ENCODE measurements around the gene CDC42EP3.

The CDC42EP3 gene

DNA sequence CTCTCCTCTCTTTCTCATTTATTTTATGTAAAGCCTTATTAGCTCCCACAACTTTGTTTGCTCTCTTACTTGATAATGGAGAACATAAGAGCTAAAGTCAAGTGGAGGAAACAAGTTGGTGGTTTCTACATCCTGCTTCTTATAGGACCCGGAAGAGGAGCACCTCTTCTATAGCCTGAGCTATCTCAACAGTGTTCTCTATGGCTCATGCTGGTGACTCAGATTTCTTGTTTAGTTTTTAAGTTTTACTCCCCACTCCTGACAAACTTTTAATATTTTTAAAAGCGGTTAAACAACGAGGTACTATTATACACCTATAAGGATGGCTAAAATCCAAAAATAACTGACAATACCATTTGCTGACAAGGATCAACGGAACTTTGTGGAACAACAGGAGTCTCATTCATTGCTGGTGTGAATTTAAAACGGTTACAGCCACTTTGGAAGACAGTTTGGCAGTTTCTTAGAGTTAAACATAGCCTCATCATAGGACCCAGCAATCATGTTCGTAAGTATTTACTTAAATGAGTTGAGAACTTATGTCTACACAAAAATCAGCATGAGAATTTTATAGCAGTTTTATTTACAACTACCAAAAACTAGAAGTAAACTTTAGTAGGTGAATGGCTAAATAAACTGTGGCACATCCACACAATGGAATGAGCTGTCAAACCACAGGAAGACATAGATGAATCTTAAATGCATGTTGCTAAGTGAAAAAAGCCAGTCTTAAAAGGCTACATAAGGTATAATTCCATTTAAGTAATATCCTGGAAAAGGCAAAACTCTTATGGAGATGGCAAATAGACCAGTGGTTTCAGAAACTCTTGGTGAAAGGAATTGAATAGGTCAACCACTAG lies 12.7 kb upstream of the CDC42EP3 start:
- peak; percentile 41 for DNase-seq (ENCODE audit: low read depth)

DNA sequence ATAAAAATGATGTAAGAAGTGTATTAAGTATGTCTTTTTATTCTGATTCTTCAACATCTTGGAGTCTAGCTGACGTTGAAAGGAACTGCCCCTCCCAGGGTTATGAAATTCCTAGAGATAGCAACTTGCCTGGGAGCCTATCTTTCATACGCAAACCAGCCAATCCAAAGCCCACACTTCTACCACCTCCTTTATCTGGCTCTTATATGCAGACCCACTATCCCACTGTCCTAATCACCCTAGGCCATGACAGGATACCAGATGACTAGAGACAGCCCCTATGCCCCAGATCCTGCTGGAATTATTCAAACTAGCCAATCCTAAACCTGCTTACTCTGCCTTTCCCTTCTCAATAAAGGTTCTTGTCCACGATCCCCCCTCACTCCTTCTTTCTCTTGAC lies 11.8 kb upstream of the CDC42EP3 start:
- DNase-seq (ENCODE audit: low read depth) = no peak

DNA sequence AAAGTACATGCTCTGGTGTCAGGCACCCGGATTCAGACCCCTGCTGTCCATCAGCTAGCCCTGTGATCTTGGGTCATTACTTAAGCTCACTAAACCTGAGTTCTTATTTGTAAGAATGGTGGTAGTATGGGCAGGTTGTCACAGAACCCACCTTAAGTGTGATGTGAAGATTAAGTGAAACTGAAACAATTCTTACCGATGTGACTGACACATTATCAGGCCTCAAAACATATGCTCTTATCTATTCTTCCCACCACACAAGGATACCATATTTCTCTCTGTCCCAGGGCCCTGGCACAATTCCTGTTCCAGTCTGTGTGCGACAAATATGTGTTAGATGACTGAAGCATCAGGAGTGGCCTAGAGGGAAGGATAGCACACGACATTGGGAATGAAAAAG lies 11.0 kb upstream of the CDC42EP3 start:
- DNase-seq (ENCODE audit: low read depth) = no peak

DNA sequence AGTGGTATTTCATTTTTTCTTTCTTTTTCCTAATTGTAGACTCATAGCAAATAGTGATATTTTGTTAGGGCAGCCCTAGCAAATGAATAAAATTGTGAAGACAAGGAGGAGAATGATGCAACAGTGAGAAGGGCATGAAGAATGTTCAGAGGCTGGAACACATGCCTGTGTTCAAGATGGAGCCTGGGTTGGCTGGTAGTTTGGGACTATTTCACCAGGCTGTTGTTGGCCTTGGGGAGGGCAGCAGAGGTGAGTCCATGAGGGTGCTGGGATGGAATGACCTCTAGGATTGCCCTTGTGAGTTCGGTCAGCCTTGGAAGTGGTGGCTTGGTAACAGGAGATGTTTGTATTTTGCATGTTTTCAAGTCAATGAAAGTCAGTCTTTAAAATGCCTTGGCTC lies 10.1 kb upstream of the CDC42EP3 start:
- no peak for DNase-seq (ENCODE audit: low read depth)

DNA sequence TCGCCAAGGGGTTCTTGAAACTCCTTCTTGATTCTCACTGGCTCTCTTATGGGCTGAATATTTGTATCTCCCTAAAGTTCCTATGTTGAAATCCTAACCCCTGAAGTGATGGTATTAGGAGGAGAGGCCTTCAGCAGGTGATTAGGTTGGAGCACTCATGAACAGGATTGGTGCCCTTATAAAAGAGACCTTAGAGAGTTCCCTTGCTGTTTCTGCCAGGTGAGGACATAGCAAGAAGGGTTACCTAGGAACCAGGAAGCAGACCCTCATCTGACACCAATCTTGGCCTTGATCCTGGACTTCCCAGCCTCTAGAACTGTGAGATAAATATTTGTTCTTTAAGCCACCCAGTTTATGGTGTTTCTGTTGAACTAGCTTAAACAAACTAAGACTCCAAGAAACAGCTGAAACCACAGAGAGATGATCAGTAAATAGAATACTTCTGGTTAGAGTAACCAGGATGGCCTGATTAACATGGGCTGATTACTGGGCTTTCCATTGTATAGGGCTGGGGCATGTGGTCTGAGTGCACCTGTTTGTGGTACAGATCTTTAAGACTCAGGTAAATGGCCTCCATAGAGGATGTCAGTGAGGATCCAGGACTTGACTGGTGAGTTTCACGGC lies 7.7 kb upstream of the CDC42EP3 start:
- no peak for DNase-seq (ENCODE audit: low read depth)

DNA sequence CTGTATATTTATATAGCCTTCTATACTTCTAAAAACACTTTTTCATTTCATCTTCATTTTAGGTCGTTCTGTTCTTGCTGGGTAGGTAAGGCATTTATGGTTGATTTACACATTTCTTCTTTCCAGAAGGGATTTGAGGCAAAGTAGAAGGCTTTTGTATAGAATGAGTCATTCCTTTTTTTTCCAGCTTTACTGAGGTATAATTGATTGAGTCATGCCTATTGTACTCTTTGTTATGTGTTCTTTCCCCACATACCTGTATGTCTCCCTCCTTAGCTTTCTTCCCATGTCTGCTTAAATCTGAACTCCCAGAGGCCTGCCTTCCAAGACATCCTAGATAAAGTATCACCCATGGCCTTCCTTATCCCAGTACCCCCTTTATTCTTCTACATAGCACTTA lies 4.8 kb upstream of the CDC42EP3 start:
- DNase-seq (ENCODE audit: low read depth) = peak; percentile 64

DNA sequence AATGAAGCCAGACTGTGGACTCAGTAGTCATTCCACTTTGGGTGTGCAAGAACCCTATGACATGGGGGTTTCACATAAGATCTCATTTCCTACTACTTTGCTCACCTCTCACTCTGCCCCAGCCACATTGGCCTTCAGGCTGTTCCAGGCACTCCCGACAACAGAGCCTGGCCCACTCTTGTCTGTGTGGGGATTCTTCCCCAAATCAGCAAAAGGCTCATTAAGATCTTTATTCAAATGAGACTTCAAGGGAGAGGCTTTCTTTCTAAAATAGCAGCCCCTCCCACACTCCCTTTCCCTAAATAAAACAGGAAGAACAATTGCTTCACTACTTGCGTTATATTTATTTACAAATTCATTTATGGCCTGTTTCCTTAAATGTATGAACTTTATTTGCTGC lies 3.5 kb upstream of the CDC42EP3 start:
- DNase-seq (ENCODE audit: low read depth) = no peak

DNA sequence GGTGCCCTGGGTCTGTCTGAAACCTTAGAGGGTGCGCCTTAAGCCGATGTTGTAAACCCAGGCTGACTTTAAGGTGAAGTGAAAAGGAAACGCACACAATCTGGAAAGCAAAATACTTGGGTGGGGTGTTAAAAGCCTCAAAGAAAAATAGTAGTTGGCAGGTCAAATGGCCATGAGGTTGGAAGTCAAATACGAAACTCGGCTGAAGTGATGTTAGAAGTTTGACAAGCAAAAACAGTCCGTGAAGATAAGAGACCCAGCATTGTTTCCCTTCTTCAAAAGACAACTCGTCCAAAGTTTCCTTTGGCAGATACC lies 1.4 kb upstream of the CDC42EP3 start:
- DNase-seq (ENCODE audit: low read depth) = no peak

DNA sequence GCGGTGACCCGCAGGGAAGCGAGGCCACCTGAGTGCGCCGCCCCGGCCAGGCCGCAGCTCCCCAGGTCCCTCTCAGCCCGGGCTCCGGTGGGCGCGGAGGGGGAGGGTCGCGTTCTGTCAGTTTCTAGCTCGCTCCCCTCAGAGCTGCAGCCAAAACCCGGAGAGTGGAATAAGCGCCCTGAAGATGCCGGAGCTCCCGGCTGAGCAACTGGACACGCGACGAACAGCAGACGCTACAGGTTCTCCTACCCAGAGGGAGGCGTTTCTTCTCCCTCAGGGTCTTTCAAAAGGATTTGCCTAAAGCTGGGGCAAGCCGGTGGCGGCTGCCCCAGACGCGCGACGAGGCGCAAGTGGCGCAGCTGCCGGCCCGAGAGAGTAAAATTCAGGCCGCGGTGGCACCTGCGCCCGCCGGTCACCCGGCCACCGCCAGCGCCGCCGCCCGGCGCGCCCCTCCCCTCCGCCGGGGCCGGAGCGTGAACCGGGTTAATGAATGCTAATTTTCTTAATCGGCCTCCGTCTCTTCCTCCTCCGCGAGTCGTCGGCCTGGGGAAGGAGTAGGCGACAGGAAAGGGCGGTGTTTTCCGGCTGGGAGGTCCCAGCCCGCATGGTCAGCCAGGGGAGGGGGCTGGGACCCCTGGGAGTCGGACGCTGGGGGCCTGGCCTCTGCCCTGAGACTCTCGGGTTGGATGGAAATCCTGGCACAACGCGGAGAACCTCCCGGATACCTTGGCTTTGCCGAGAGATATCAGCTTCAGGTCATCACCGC lies 845 bp upstream of the CDC42EP3 start:
- DNase-seq (ENCODE audit: low read depth) = peak; percentile 94

DNA sequence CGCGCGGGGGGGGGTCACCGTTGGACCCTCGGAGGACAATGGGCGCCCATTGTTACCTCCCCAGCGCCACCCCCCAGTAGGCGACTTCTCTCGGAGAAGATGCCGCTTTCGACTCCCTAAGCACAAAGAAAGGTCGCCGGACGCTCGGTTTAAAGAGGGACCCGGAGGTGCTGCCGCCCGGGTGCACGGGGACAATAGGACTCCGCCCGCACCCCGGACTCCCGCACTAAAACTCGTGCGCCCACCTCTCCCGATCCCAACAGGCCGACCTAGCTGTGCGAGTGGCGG lies 318 bp upstream of the CDC42EP3 start:
- DNase-seq (ENCODE audit: low read depth) = no peak

DNA sequence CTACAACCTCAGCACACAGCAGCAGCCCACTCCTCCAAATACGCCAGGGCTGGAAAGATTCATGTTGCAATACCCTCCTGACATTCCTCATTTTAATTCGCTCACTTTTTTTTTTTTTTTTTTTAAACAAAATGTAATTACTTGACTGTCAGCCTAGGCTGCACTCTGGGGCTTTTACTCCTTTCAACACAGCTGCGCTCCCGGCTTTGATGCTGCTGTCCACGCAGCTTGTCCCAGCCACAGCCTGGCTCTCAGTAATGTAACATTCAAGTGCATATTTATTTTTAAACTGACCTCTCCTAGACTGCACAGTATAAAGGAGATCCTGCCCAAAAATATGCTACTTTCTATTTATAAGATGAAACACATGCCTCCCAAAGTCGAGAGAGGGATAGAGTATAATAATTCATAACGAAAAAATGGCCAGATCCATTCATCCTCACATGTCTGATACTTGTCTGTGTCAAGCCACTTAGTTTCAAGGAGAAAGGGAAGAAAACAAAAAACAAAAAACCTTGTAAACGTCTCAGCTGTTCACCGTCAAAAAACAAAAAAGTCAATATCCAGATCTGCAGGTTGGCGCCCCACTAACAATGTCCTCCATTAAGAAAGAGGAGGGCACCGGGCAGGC lies 949 bp downstream of the CDC42EP3 start:
- peak; percentile 56 for DNase-seq (ENCODE audit: low read depth)

DNA sequence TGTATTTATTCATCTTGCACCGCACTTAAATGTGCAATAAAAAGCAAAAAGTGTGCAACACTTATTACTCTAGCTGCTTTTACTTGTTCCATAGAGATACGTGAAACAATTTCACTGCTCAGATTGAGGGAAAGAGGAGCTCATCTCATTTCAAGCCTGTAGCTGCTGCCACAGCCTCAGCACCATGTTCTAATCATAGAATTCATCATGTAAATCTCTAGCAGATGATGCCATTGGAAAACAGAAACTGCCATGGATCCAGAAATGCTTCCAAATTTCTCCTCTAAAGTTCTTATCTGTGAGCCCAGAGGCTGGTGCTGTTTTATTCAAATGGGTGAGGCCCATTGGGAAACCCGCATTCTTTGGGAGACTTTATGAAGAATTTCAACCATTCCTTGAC lies 2.0 kb downstream of the CDC42EP3 start:
- no peak for DNase-seq (ENCODE audit: low read depth)

DNA sequence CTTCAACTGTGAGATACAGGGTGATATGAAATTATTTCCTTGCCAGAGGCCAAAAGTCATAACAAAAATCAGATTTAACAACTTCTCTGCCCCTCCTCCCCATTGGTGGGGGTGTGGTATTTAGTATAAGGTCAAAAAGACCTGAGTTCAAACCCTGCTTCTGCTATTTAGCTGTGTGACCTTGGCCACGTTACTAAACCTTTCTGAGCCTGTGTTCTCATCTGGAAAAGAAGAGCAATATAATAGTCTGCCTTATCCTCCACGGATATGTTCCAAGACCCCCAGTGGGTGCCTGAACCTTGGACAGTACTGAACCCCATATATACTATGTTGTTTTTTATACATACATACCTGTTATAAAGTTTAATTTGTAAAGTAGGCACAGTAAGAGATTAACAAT lies 3.7 kb downstream of the CDC42EP3 start:
- no peak for DNase-seq (ENCODE audit: low read depth)

DNA sequence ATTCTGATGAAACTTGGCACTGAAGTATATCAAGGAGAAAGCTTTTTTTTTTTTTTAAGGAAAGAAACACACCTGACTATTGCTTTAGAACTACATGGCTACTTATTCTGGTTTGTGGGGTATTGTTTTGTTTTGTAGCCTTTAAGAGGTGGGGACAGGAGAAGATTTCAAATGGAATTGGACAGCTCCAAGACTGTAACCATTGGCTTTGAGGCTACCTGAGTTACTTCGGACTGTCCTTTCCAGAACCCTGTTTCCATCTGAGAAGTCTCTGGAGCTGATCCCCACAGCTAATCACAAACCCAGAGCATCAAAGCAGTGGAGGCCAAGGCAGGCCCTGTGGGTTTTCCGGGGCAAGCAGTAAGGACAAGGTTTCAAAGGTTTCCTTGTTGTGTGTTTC lies 4.7 kb downstream of the CDC42EP3 start:
- DNase-seq (ENCODE audit: low read depth) = no peak

DNA sequence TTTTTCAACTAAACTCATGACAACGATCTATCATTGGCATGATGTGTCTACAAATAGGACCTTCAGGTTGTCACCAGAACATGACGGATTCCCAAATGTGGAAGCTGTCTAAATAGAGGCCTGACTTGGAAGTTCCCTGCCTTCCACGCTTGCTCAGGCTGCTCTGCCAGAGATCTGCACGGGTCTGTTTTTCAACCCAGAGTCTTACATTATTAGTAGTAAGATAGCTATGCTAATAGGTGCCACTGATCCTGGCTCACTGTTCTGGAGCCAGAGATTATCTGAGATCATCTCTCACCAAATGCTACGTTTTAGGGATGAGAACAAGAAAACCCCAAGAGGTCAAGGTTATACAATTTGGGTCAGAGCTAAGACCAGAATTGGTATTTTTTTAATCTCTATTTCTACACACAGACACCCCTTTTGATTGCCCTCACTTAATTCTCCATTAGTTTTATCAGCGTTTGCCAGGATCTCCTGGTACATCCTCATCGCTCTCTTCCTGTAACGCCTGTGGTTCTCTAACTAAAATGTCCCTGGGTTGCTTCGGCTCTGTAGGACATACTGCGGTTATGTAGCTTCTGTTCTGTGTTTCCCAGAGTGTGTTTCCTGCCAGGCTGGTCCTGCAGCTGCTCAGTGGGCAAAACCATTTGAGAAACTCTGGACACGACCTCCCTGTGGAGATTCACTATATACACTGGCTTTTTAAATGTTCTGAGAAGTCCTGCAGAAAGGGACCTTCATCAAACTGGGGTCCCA lies 5.7 kb downstream of the CDC42EP3 start:
- no peak for DNase-seq (ENCODE audit: low read depth)

DNA sequence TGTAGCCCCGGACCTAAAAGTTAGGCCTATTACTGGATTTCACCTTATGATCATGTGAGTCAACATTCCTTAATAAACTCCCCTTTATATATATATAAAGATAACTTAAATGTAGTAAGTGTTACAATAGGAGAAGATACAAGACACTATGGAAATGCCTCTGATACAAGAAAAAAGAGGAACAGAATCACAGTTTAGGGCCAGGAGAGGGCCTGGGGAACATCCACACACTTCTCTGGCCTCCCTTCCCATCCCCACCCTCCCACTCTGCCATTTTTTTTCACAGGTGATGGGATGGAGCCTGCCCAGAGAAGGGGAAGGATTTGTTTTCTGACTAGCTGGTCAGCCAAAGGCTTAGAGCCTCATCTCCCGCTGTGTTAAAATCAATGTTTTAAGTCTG lies 6.4 kb downstream of the CDC42EP3 start:
- no peak for DNase-seq (ENCODE audit: low read depth)

DNA sequence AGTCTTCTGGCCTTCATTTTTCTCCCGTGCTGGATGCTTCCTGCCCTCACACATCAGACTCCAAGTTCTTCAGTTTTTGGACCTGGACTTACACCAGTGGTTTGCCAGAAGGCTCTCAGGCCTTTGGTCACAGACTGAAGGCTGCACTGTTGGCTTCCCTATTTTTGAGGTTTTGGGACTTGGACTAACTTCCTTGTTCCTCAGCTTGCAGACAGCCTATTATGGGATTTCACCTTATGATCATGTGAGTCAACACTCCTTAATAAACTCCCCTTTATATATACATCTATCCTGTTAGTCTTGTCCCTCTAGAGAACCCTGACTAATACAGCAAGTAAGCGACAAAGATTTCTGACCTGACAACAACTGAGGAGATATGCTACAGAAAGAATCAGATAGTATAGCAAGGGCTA lies 7.2 kb downstream of the CDC42EP3 start:
- DNase-seq (ENCODE audit: low read depth) = no peak

DNA sequence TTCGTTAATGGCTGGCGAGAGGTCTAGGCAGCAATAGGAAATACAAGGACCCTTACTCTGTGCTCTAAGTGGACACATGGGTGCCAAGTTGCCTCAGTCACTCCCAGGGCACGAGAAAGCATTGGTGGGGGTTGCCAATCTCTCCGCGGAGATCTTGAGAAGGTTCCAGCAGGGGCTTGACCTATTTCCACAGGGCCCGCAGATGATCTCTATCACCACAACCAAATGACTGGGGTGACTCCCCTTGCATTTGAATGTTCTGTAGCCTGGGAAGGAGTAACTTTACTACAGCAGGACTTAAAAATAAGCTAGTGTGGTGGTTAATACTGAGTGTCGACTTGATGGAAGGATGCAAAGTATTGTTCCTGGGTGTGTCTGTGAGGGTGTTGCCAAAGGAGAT lies 8.1 kb downstream of the CDC42EP3 start:
- no peak for DNase-seq (ENCODE audit: low read depth)

DNA sequence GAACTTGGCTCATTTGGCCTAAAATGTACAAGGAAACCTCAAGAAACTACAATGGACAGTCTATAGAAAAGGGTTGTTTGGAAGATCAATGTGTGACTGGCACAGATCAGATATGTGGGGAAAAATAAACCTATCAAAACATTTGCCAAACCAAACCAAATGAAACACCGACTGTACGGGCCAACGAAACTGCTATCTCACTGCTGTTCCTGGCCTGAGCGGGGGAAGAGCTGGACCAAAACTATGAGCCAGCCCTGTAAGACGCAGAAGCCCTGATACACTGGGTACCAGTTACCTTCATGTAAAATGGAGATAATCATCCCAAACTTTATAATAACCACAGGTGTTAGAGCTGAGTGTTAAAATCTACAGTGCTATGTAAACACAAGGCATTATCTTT lies 11.7 kb downstream of the CDC42EP3 start:
- no peak for DNase-seq (ENCODE audit: low read depth)

DNA sequence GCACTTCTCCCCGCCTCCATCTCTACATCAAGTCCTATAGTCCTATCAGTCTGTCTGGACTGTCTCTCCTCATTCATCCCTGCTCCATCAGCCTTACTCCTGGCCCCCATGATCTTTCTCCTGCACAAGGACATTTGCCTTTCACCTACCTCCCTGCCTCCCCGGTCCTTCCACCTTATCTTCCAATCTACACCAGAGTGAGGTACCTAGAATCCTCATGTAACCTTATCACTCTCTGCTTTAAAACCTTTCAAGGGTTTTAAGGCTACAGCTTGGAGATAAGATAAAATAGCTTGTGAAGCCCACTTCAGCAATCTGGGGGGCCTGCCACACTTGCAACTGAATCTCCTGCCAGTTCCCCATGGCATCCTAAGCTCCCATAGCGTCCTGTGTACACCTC lies 12.8 kb downstream of the CDC42EP3 start:
- DNase-seq (ENCODE audit: low read depth) = no peak

DNA sequence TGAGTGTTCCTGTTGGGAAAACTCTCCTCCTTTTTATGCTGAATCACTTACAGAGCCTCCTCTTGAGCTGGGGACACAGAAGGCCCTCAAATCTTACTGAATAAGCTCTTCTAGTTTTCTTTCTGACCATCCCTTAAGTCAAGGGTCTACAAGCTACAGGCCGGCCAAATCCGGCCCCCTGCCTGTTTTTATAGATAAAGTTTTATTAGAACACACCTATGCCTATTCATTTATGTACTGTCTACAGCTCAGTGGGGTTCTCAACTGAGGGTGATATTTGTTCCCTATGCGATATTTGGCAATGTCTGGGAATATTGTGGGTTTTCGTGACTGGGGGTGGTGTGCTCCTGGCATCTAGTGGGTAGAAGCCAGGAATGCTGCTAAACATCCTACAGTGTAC lies 14.0 kb downstream of the CDC42EP3 start:
- DNase-seq (ENCODE audit: low read depth) = no peak
